CD4-positive, alpha-beta T cell treated with Interleukin-1 beta for 1 hour (primary cell): ENCODE results near the gene MEX3D.

Source experiments
- DNase-seq, 2 donors: peaks; one replicate each; pipeline ENCODE4 v3.0.0-alpha.2; 2020 to 2022

Gene MEX3D

DNA sequence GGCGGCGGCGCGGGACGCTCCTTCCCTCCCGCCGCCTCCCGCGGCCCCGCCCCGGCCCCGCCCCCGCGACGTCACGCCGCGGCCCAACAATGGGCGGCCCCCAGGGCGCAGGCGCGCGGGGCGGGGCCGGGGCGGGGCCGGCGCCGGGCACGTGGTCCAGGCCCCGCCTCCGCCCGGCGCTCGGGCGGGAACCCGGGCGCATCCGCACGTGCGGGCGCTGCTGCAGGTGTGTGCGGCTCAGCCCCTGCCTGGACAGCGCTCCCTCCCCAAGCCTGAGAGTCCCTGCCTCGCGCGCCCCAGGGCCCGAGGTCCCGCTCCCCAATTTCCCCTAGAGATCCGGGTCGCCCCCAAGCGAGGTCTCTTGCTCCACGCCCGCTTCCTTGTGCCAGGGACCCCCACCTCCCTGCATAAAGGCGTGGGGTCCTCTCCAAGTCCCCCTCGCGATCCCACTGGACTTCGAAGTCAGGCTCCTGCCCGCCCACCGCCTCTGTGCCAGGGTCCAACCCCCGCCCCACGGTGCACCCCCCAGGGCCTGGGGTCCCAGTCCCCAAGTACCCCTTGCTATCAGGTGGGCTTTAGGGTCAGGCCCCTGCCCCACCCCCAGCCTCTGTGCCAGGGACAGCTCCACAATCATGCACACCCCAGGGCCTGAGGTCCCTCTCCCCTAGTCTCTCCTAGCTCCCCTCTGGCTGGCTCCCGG, at the start of gene MEX3D:
TSS of gene MEX3D (minus strand) at position 6 of the 700 bp plus-strand sequence. CDS start 267 bp downstream, outside the sequence.
- peak; percentile 84 to 85 for DNase-seq

GRCh38 chr19:1616875-1617274, 48.8 kb upstream of the MEX3D start:
- DNase-seq = no peak

DNA sequence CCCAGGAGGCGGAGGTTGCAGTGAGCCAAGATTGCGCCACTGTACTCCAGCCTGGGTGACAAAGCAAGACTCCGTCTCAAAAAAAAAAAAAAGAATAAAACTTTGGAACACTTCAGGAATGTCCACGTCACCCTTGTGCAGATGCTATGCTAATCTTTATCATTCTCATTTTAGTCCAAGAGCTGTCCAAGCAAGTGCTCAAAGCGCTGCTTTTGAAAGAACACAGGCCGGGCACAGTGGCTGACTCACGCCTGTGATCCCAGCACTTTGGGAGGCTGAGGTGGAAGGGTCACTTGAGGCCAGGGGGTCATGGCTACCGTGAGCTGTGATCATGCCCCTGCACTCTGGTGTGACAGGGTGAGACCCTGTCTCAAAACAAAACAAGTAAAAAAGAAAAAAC, 48.3 kb upstream of the MEX3D start:
- no peak for DNase-seq

DNA sequence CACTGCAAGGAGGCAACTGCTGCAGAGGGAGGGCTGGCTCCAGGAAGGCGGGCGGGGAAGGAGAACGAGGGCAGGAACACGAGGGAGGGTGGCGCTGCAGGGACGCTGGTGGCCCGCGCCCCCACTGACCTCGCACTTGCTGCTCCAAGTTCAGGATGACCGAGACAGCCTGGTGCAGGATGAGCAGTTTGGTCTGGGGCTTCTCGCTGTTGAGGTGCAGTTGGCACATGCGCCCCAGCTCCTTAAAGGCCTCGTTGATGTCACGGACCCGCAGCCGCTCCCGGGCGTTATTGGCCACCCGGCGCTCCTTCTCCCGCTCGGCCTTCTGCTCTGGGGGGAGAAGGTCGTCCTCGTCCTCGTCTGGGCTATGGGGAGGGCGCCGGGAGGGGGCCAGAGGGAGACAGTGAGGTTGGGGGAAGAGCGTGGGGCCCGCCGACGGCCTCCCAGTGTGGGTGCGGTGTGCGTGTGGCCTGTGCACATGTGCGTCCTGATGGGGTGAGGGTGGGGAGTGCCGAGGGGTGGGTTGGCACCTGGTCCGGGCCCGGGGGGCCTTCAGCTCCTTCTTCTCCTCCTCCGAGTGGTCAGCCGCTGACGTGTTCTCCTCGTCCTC, 47.1 kb upstream of the MEX3D start:
- no peak for DNase-seq

GRCh38 chr19:1613808-1614570, 45.9 kb upstream of the MEX3D start:
- DNase-seq = no peak

GRCh38 chr19:1613146-1613545, 45.0 kb upstream of the MEX3D start:
- no peak for DNase-seq

GRCh38 chr19:1612114-1613086, 44.3 kb upstream of the MEX3D start:
- no peak for DNase-seq

- no peak for DNase-seq
Measured at GRCh38 chr19:1611353-1611752, 43.2 kb upstream of the MEX3D start.

- DNase-seq = no peak
Measured at GRCh38 chr19:1610579-1610978, 42.5 kb upstream of the MEX3D start.

DNA sequence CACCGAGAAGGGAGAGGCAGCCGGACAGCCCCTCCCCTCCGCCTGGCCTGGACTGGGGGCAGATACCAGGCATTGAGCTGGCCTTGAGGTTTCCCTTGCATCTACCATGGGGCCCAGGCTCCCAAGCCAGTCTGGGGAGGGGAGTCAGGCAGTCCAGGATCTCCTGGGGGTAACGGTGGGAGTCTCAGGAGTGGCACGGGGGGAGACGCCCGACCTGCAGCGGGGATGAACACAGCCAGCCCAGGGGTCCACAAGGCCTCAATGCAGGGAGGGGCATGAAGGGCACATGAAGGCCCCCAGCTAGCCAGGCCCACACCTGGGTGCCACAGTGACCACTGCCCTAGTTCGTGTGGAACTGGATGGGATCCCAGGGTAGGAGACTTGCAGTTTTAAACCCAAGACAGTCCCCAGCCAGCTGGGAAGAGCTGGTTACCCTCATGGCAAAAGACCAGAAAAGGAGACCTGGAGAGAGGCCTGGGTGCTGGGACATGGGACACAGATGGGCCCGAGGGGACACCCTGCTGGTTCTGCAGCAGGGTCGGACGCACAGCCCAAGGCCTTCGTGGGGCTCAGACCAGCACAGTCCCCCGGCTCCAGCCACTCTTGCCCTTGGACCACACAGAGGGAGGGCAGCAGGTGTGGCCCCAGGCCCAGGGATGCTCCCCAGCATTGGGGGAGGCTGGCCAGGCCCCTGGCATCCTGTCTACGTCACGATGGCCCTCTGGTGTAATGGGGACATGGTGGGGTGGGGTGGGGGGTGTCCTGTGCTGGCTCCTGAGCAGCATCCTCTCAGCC, 41.8 kb upstream of the MEX3D start:
- DNase-seq = no peak

DNA sequence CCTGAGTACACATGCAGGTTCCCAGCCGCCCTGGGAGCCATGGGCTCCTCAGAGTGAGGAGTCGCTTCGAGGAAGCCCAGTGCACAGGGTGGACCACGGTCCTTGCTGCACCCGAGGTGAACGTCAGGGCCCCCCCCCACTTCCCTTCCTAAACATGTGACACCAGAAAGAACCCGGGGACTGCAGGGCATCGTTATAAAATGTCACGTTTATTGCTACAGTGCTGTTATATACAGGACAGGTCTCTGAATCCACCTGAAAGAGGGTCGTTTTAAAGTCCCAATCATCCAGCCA, 40.9 kb upstream of the MEX3D start:
- DNase-seq = peak in 1 of 2 donors; percentile 26

DNA sequence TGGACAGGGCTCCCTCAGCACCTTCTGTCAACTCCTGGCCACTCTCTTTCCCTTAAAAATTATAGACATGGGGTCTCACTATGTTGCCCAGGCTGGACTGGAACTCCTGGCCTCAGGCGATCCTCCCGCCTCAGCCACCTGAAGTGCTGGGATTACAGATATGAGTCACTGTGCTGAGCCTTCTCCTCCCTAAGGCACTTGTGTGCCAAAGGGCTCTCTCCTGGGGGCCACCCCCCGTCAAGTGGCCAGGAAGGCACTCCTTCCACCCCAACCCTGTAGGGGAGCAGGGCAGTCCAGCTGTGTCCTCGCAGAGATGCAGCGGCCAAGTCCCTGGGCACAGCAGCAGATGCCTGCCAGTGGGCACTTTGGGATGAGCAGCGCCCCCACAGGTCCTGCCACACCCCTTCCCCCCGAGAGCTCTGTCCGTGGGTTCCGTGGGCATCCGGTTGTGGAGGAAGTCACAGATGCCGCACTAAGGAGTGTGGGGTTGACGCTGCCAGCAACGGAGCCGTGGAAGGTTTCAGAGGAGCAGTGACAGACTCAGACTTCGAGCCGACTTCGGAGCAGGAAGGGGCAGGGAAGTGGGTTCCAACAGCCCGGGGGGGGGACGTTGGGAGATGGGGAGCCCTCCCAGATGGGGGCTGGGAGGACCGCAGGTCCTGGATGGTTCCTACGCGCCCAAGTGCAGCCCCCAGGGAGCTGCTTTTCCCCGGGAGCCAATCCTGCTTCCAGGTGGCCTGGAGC, 40.4 kb upstream of the MEX3D start:
- peak; percentile 17 to 43 for DNase-seq

DNA sequence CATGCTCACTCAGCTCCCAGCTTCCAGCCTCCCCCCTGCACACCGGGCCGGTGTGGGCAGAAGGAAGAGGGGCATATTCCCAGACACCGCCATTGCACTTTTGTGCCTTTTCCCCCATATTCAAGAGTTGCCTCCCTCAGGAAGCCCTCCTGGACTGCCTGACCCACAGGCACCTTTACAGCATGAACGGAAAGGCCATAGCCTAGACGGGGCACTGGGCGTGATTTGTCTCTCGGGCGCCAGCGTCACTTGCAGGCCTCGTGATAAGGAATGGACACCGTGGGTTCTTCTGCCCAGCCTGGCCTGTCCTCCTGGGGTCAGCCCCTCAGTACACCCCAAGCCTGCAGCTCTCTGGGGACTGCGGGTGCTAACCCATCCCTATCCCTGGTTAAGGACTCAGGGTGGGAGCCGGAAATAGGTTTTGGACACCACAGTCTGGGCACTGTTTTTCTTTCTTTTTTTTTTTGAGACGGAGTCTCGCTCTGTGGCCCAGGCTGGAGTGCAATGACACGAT, 38.1 kb upstream of the MEX3D start:
- DNase-seq = no peak

- DNase-seq = peak; percentile 92 to 94
Measured at GRCh38 chr19:1605236-1606137, 37.4 kb upstream of the MEX3D start, which contains the start of gene UQCR11. TSS of gene UQCR11 (minus strand) at chr19:1605462. CDS start at chr19:1605409, 53 bp downstream.

- DNase-seq = no peak
Measured at GRCh38 chr19:1602091-1602707, 34.1 kb upstream of the MEX3D start.

- no peak for DNase-seq
Measured at GRCh38 chr19:1601613-1602064, 33.5 kb upstream of the MEX3D start.

GRCh38 chr19:1599460-1599846, 31.3 kb upstream of the MEX3D start:
- no peak for DNase-seq

DNA sequence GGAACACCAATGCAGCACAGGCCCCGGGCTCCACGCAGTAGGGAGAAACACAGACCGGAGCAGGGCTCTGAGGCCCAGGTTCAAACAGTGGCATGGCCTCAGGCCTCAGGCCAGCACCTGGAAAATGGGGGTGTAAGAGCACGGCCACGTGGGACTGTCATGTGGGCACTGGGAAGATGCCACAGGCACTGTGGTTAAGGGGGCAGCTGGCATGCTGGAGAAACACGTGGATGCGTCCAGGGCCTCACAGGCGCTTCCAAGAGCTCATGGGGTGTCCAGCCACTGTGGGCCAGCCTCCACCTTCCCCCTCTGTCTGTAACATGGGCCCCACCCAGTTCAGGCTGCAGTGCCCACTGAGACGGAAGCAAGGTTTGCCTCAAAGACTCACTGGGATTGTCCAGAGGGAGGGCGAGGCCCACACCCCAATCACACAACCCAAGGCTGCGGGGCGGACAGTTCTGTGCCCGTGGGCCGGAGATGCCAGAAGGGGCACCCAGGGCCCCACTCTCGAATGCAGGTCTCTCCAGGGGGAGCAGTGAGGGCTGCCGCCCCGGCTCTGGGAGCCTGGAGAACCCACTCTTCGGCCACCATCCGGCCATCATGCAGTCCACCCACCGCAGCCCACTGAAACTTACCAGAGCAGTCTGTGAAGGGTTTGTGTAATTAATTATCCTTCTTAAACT, 30.8 kb upstream of the MEX3D start:
- DNase-seq = no peak

- no peak for DNase-seq
Measured at GRCh38 chr19:1593501-1593772, 25.3 kb upstream of the MEX3D start.
